GM12875 (cell line): ENCODE data around the gene EPX.

ENCODE experiments used
- H3K4me3 ChIP-seq: one replicate; pipeline ENCODE4 v1.5.1; 2011; ENCODE audit warnings: low read depth, low read length, control low read depth
- CTCF ChIP-seq: IDR thresholded peaks from 2 replicates; pipeline ENCODE4 v1.5.1; 2011; ENCODE audit warnings: low read depth, mild to moderate bottlenecking, control low read depth, inconsistent platforms, low read length, moderate library complexity, borderline replicate concordance; ENCODE audit not compliant: insufficient read depth

The EPX gene

GRCh38 chr17:58233543-58233942 lies 41.0 kb downstream of the EPX start:
- H3K4me3 ChIP-seq, result no peak overlapping the region
- TF ChIP-seq CTCF, result no peak

GRCh38 chr17:58234512-58234911 lies 42.0 kb downstream of the EPX start:
- no peak overlapping the region for H3K4me3 ChIP-seq
- no peak for TF ChIP-seq CTCF

- no peak for TF ChIP-seq CTCF
- H3K4me3 ChIP-seq, result no peak overlapping the region
Observed at GRCh38 chr17:58235821-58236220, 43.3 kb downstream of the EPX start.

DNA sequence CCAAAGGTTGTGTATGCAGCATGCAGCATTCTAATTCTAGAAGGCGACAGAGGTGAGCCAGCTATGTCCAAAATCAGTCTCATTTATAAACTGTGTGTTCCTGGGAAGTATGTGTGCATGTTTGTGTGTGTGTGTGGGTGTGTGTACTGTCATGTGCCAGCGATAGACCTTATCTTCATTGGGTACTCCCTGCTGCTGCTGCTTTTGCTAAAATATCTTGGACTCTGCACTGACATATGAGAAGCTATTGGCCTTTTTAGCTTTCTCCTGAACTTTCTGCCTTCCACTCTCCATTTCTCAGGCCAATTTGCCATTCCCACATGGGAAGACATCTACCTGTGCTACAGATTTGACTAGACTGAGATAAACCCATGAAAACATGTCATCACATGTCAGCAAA lies 43.9 kb downstream of the EPX start:
- TF ChIP-seq CTCF, result no peak
- no peak overlapping the region for H3K4me3 ChIP-seq

DNA sequence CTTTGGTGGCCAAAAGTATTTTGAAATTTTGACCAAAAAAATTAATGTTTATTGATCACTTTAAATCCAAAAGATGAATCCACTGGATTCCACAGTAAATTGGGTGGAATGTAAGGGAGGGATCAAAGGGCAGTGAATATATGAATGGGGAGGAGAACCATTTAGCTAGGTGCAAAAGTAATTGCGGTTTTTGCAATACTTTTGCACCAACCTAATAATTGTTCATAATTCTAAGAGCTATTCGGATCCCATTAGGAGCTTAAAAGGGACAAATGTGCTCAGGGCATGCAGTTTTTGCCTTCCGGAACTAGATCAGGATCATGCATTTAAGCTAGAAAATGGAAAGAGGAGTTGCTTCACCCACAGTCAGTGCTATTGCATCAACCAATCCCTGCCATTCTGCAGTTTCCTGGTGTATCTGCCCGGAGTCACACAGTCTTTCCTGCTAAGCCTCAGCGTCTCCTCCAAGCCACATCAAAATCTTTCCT lies 45.7 kb downstream of the EPX start, which contains the start of gene LPO:
LPO (plus strand) TSS at position 438 of the 488 bp plus-strand sequence. CDS start 4,396 bp downstream, outside the sequence.
- no peak within 1 kb of the TSS for H3K4me3 ChIP-seq
- no peak for TF ChIP-seq CTCF

GRCh38 chr17:58239987-58240386 lies 47.5 kb downstream of the EPX start:
- no peak for TF ChIP-seq CTCF
- H3K4me3 ChIP-seq, result no peak overlapping the region

- no peak overlapping the region for H3K4me3 ChIP-seq
- TF ChIP-seq CTCF, result no peak
Observed at GRCh38 chr17:58242171-58242784, 49.8 kb downstream of the EPX start.
